ENCODE measurements around the gene ATXN3L. TPM values are rescaled to one million over a fixed set of nuclear protein-coding genes. Genes with fewer than 3 reads are reported as not detected.

The ATXN3L gene
- total and polyA plus RNA-seq, 2 donors (not counting 1 experiment from before 2014, with no cell fraction given): not detected

GRCh38 chrX:13283512-13283911 is 36.3 kb downstream of the ATXN3L start:
- Histone ChIP-seq H3K4me1 (ENCODE audit: control insufficient read depth, extremely low read depth, insufficient read depth, low read length) (peaks cover 6% of the 10 kb centered on the region), H3K27me3 (ENCODE audit: control insufficient read depth, insufficient read depth, low read length) (no peaks in the 10 kb centered on the region), H4K20me1 (ENCODE audit: control insufficient read depth, extremely low read depth, insufficient read depth, low read length) (no peaks in the 10 kb centered on the region), H3K4me2 (ENCODE audit: extremely low read depth, insufficient read depth, low read length) (no peak overlapping the region), H3K4me3 (replicated peaks in 1 of 4; ENCODE audit: control extremely low read depth in 1 of 4, insufficient read depth in 1 of 4, low read depth in 3 of 4, low read length in 4 of 4) (no peak overlapping the region), H3K9ac (ENCODE audit: insufficient read depth, low read length) (no peak overlapping the region), H2AFZ (ENCODE audit: low read length) (peak overlapping the region; percentile 14), H3K79me2 (ENCODE audit: control insufficient read depth, insufficient read depth, low read length) (no peaks in the 10 kb centered on the region), H3K27ac (ENCODE audit: insufficient read depth, low read length) (no peak overlapping the region), H3K36me3 (ENCODE audit: control insufficient read depth, insufficient read depth, low read length) (no peaks in the 10 kb centered on the region), H3K9me3 (ENCODE audit: control insufficient read depth, insufficient read depth, low read depth, low read length) (no peaks in the 10 kb centered on the region)
- TF ChIP-seq CTCF (conservative IDR thresholded peaks at IDR 0.05 in 1 of 2, IDR thresholded peaks at IDR 0.05 in 1 of 2; ENCODE audit: low read depth in 1 of 2, low read length in 2 of 2) (no peak), EZH2 (IDR thresholded peaks at IDR 0.05; ENCODE audit: low read length, missing control alignments) (no peak)
- peak in 1 of 2 donors; percentile 40 for DNase-seq (ENCODE audit: low read depth in 2 of 2)

GRCh38 chrX:13281289-13281688 is 38.6 kb downstream of the ATXN3L start:
- no peak for TF ChIP-seq EZH2 (IDR thresholded peaks at IDR 0.05; ENCODE audit: low read length, missing control alignments)
- no peak for TF ChIP-seq CTCF (conservative IDR thresholded peaks at IDR 0.05 in 1 of 2, IDR thresholded peaks at IDR 0.05 in 1 of 2; ENCODE audit: low read depth in 1 of 2, low read length in 2 of 2)
- H3K27me3 ChIP-seq (ENCODE audit: control insufficient read depth, insufficient read depth, low read length): no peaks in the 10 kb centered on the region

GRCh38 chrX:13279279-13280018 is 40.4 kb downstream of the ATXN3L start:
- Histone ChIP-seq H3K4me2 (ENCODE audit: extremely low read depth, insufficient read depth, low read length) (no peak overlapping the region), H3K9ac (ENCODE audit: insufficient read depth, low read length) (no peak overlapping the region)
- DNase-seq (ENCODE audit: low read depth in 2 of 2): no peak

More at GRCh38 chrX:13281289-13281688, 38.6 kb downstream of the ATXN3L start:
- no peak overlapping the region for H3K4me2 ChIP-seq (ENCODE audit: extremely low read depth, insufficient read depth, low read length)
- no peaks in the 10 kb centered on the region for H4K20me1 ChIP-seq (ENCODE audit: control insufficient read depth, extremely low read depth, insufficient read depth, low read length)
- no peaks in the 10 kb centered on the region for H3K36me3 ChIP-seq (ENCODE audit: control insufficient read depth, insufficient read depth, low read length)
- peaks cover 4% of the 10 kb centered on the region for H3K4me1 ChIP-seq (ENCODE audit: control insufficient read depth, extremely low read depth, insufficient read depth, low read length)
- H3K9me3 ChIP-seq (ENCODE audit: control insufficient read depth, insufficient read depth, low read depth, low read length): no peaks in the 10 kb centered on the region
- no peak overlapping the region for H3K9ac ChIP-seq (ENCODE audit: insufficient read depth, low read length)
- H3K27ac ChIP-seq (ENCODE audit: insufficient read depth, low read length): no peak overlapping the region
- H2AFZ ChIP-seq (ENCODE audit: low read length): no peak overlapping the region
- DNase-seq (ENCODE audit: low read depth in 2 of 2): no peak
- no peaks in the 10 kb centered on the region for H3K79me2 ChIP-seq (ENCODE audit: control insufficient read depth, insufficient read depth, low read length)
- no peak overlapping the region for H3K4me3 ChIP-seq (replicated peaks in 1 of 4; ENCODE audit: control extremely low read depth in 1 of 4, insufficient read depth in 1 of 4, low read depth in 3 of 4, low read length in 4 of 4)

More at GRCh38 chrX:13279279-13280018, 40.4 kb downstream of the ATXN3L start:
- Histone ChIP-seq H3K4me3 (replicated peaks in 1 of 4; ENCODE audit: control extremely low read depth in 1 of 4, insufficient read depth in 1 of 4, low read depth in 3 of 4, low read length in 4 of 4) (no peak overlapping the region), H3K4me1 (ENCODE audit: control insufficient read depth, extremely low read depth, insufficient read depth, low read length) (peaks cover 2% of the 10 kb centered on the region), H2AFZ (ENCODE audit: low read length) (no peak overlapping the region), H3K27me3 (ENCODE audit: control insufficient read depth, insufficient read depth, low read length) (no peaks in the 10 kb centered on the region), H4K20me1 (ENCODE audit: control insufficient read depth, extremely low read depth, insufficient read depth, low read length) (no peaks in the 10 kb centered on the region), H3K9me3 (ENCODE audit: control insufficient read depth, insufficient read depth, low read depth, low read length) (no peaks in the 10 kb centered on the region), H3K79me2 (ENCODE audit: control insufficient read depth, insufficient read depth, low read length) (no peaks in the 10 kb centered on the region), H3K27ac (ENCODE audit: insufficient read depth, low read length) (no peak overlapping the region), H3K36me3 (ENCODE audit: control insufficient read depth, insufficient read depth, low read length) (no peaks in the 10 kb centered on the region)
- no peak for TF ChIP-seq EZH2 (IDR thresholded peaks at IDR 0.05; ENCODE audit: low read length, missing control alignments)
- TF ChIP-seq CTCF (conservative IDR thresholded peaks at IDR 0.05 in 1 of 2, IDR thresholded peaks at IDR 0.05 in 1 of 2; ENCODE audit: low read depth in 1 of 2, low read length in 2 of 2): no peak

Measured in fibroblast of lung (primary cell).